Measurements from ENCODE around the gene PGM1.

DNA sequence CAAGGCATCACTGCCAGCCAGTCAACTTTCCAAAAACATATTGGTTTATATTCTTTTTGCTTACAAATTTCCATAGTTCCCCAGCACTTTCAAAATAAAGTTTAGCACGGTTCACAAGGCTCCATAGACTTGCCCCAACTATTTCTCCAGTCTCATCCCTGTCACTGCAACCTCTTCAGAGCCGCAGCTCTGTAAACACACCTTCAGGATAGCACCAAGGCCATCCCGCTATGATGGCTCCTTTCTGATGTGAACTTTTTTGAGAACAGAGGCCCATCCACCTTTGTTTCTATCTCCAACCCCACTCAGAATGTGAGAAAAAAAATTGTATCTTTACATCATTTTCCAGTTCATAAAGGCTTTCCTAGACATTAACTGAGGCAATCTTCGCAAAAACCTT, 26.3 kb downstream of the PGM1 start:
- TF ChIP-seq, protein P1, sequence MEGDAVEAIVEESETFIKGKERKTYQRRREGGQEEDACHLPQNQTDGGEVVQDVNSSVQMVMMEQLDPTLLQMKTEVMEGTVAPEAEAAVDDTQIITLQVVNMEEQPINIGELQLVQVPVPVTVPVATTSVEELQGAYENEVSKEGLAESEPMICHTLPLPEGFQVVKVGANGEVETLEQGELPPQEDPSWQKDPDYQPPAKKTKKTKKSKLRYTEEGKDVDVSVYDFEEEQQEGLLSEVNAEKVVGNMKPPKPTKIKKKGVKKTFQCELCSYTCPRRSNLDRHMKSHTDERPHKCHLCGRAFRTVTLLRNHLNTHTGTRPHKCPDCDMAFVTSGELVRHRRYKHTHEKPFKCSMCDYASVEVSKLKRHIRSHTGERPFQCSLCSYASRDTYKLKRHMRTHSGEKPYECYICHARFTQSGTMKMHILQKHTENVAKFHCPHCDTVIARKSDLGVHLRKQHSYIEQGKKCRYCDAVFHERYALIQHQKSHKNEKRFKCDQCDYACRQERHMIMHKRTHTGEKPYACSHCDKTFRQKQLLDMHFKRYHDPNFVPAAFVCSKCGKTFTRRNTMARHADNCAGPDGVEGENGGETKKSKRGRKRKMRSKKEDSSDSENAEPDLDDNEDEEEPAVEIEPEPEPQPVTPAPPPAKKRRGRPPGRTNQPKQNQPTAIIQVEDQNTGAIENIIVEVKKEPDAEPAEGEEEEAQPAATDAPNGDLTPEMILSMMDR (IDR thresholded peaks at IDR 0.05 in 2 of 3, conservative IDR thresholded peaks at IDR 0.05 in 1 of 3; ENCODE audit: borderline replicate concordance in 1 of 3, insufficient read depth in 1 of 3, low read depth in 2 of 3, low read length in 2 of 3) = no peak
- TF ChIP-seq, protein P2, sequence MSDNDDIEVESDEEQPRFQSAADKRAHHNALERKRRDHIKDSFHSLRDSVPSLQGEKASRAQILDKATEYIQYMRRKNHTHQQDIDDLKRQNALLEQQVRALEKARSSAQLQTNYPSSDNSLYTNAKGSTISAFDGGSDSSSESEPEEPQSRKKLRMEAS (IDR thresholded peaks at IDR 0.05) = no peak
- TF ChIP-seq, protein P3, sequence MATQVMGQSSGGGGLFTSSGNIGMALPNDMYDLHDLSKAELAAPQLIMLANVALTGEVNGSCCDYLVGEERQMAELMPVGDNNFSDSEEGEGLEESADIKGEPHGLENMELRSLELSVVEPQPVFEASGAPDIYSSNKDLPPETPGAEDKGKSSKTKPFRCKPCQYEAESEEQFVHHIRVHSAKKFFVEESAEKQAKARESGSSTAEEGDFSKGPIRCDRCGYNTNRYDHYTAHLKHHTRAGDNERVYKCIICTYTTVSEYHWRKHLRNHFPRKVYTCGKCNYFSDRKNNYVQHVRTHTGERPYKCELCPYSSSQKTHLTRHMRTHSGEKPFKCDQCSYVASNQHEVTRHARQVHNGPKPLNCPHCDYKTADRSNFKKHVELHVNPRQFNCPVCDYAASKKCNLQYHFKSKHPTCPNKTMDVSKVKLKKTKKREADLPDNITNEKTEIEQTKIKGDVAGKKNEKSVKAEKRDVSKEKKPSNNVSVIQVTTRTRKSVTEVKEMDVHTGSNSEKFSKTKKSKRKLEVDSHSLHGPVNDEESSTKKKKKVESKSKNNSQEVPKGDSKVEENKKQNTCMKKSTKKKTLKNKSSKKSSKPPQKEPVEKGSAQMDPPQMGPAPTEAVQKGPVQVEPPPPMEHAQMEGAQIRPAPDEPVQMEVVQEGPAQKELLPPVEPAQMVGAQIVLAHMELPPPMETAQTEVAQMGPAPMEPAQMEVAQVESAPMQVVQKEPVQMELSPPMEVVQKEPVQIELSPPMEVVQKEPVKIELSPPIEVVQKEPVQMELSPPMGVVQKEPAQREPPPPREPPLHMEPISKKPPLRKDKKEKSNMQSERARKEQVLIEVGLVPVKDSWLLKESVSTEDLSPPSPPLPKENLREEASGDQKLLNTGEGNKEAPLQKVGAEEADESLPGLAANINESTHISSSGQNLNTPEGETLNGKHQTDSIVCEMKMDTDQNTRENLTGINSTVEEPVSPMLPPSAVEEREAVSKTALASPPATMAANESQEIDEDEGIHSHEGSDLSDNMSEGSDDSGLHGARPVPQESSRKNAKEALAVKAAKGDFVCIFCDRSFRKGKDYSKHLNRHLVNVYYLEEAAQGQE (IDR thresholded peaks at IDR 0.05; ENCODE audit: low read depth) = no peak
- TF ChIP-seq SP1 (IDR thresholded peaks at IDR 0.05; ENCODE audit: low read depth) (no peak), POLR2AphosphoS5 (IDR thresholded peaks at IDR 0.05; ENCODE audit: low read depth, low read length) (no peak), ZNF274 (IDR thresholded peaks at IDR 0.05; ENCODE audit: low read depth, low read length) (no peak), EZH2 (IDR thresholded peaks at IDR 0.05) (no peak), YY1 (IDR thresholded peaks at IDR 0.05; ENCODE audit: extremely low read depth, insufficient replicate concordance, low read depth, low read length) (no peak), JUND (IDR thresholded peaks at IDR 0.05) (no peak), ZFX (IDR thresholded peaks at IDR 0.05) (no peak), SRF (IDR thresholded peaks at IDR 0.05; ENCODE audit: low read depth) (no peak)

All from HCT116 (cell line).